Right atrium auricular region (tissue), 2 donors: Measurements from ENCODE around the gene TENM3. TPM values are rescaled to one million over a fixed set of nuclear protein-coding genes. Genes with fewer than 3 reads are reported as not detected.
"Not testable (repeated sequence)": the region's sequence is repeated elsewhere in the genome, so short reads cannot be mapped to it uniquely, and the experiment has no call there.

Source experiments
- DNase-seq: peaks from one replicate; pipeline ENCODE4 v3.0.0-alpha.2; 2019; ENCODE audit warnings: low spot score
- H3K27ac ChIP-seq, 2 donors: fragments of 200-600 bp; sonication (generic); 1 replicate in 1 of 2; 2 replicates in 1 of 2; pipeline ENCODE4 v1.5.1; 2016 to 2019
- H3K27me3 ChIP-seq, 2 donors: fragments of 200-600 bp; sonication (generic); one replicate each; pipeline versions ENCODE4 v1.5.1 to v1.6.0; 2017 to 2019
- H3K36me3 ChIP-seq: fragments of 200-600 bp; sonication (generic); one replicate; pipeline ENCODE4 v1.5.1; 2016
- H3K4me1 ChIP-seq, 2 donors: fragments of 200-600 bp; sonication (generic); one replicate each; pipeline versions ENCODE4 v1.5.1 to v1.6.0; 2017 to 2019
- H3K4me3 ChIP-seq, 2 donors: fragments of 200-600 bp; sonication (generic); 1 replicate in 1 of 2; 2 replicates in 1 of 2; pipeline ENCODE4 v1.5.1; 2017 to 2019; ENCODE audit warnings: mild to moderate bottlenecking in 1 of 2, moderate library complexity in 1 of 2
- H3K9me3 ChIP-seq, 2 donors: fragments of 200-600 bp; sonication (generic); one replicate each; pipeline ENCODE4 v1.5.1; 2019
- total RNA-seq, 2 donors: library from RNA; depleted of rRNA; stranded (reverse); fragments of >200 nt; gene quantifications; one replicate each; pipeline ENCODE4 v1.1.0, GENCODE V29; 2016
- TF ChIP-seq, protein P1 (sequence below), 2 donors: fragments of 200-600 bp; sonication (generic); IDR thresholded peaks; one replicate each; pipeline ENCODE4 v1.5.1; 2019; ENCODE audit warnings: antibody characterized with exemption in 2 of 2

Gene TENM3
- total RNA-seq, 2 donors from 2014 or later, result 10.7 to 15.9 TPM

DNA sequence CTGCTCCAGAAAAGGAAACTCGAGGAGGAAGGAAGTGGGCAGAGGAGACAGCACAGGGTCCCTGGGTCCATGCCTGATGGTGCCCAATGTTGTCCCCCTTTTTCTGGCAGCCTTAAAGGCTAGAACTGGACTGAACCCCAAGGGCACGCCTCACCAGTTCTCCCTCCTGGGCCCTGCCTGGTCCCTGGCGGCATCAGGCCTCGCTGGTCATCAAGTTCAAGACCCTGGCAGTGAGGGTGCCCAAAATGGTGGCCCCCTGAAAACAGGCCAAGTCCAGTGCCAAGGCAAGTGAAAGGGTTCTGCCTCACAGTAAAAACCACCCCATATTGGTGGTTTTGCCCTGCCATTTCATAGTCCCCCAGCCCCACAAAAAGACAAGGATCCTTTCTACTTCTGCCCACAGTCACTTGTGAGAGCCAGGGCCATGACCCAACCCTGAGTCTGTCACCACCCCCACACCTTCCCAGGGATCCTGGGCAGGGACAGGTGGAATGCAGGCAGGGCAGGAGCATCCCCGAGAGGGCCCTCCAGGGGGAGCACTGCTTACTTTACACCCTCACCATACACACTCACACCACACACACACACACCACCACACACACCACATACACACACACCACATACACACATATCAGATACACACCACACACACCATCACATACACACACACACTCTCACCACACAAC is 566.4 kb downstream of the TENM3 start:
- no peak for DNase-seq
- Histone ChIP-seq H3K27me3 (no peaks in the 10 kb centered on the region), H3K4me1 (peaks cover 0 to 7% of the 10 kb centered on the region in 2 donors), H3K36me3 (no peaks in the 10 kb centered on the region), H3K27ac (no peak overlapping the region), H3K4me3 (no peak overlapping the region), H3K9me3 (no peaks in the 10 kb centered on the region)
- TF ChIP-seq, protein P1, sequence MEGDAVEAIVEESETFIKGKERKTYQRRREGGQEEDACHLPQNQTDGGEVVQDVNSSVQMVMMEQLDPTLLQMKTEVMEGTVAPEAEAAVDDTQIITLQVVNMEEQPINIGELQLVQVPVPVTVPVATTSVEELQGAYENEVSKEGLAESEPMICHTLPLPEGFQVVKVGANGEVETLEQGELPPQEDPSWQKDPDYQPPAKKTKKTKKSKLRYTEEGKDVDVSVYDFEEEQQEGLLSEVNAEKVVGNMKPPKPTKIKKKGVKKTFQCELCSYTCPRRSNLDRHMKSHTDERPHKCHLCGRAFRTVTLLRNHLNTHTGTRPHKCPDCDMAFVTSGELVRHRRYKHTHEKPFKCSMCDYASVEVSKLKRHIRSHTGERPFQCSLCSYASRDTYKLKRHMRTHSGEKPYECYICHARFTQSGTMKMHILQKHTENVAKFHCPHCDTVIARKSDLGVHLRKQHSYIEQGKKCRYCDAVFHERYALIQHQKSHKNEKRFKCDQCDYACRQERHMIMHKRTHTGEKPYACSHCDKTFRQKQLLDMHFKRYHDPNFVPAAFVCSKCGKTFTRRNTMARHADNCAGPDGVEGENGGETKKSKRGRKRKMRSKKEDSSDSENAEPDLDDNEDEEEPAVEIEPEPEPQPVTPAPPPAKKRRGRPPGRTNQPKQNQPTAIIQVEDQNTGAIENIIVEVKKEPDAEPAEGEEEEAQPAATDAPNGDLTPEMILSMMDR (IDR thresholded peaks at IDR 0.05), result no peak

DNA sequence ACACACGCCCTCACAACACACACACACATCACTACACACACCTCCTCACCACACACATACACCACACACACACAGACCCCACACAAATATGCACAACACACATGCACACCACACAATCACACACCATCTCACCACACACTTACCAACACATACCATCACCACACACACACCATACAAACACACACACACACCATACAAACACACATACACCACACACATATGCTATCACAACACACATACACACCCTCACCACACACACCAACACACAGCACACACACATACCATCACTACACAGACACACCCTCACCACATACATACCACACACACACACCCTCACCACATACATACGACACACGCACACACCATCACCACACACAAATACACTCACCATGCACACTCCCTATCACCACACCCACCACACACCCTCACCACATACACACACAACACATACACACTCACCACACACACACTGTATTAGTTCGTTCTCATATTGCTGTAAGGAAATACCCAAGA is 567.0 kb downstream of the TENM3 start:
- Histone ChIP-seq H3K27me3 (no peaks in the 10 kb centered on the region), H3K4me3 (no peak overlapping the region), H3K36me3 (no peaks in the 10 kb centered on the region), H3K27ac (no peak overlapping the region), H3K9me3 (no peaks in the 10 kb centered on the region), H3K4me1 (peaks cover 0 to 7% of the 10 kb centered on the region in 2 donors)
- DNase-seq, result no peak
- TF ChIP-seq, protein P1 (IDR thresholded peaks at IDR 0.05), result no peak

DNA sequence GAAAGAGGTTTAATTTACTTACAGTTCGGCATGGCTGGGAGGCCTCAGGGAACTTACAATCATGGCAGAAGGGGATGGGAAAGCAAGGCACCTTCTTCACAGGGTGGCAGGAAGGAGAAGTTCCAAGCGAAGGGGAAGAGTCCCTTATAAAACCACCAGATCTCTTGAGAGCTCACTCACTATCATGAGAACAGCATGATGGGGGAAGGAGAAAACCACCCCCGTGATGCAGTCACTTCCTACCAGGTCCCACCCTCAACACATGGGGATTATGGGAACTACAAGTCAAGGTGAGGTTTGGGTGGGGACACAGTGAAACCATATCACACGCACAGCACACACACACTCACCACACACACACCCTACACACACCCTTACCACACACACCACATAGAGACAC is 569.7 kb downstream of the TENM3 start:
- TF ChIP-seq, protein P1 (IDR thresholded peaks at IDR 0.05), result no peak
- H3K27me3 ChIP-seq, result no peaks in the 10 kb centered on the region
- no peaks in the 10 kb centered on the region for H3K4me1 ChIP-seq
- H3K9me3 ChIP-seq, result no peaks in the 10 kb centered on the region
- no peak overlapping the region for H3K4me3 ChIP-seq
- no peak overlapping the region for H3K27ac ChIP-seq
- H3K36me3 ChIP-seq, result no peaks in the 10 kb centered on the region
- no peak for DNase-seq

DNA sequence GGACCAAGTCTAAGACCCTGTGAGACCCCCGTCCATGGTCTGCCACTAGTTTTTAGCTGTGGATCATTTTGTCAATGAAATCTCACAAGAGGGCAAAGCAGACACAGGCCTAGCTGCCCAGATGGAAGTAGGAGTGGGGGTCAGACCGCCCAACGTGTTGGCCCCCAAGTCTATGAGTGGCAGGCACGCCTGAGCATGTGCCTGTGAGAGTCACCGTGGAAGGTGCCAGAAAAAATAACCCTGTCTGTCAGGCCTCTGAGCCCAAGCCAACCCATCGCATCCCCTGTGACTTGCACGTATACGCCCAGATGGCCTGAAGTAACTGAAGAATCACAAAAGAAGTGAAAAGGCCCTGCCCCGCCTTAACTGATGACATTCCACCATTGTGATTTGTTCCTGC is 570.9 kb downstream of the TENM3 start:
- not testable (repeated sequence) for H3K27me3 ChIP-seq, H3K27ac ChIP-seq, H3K4me3 ChIP-seq, H3K36me3 ChIP-seq, H3K9me3 ChIP-seq, H3K4me1 ChIP-seq, DNase-seq

DNA sequence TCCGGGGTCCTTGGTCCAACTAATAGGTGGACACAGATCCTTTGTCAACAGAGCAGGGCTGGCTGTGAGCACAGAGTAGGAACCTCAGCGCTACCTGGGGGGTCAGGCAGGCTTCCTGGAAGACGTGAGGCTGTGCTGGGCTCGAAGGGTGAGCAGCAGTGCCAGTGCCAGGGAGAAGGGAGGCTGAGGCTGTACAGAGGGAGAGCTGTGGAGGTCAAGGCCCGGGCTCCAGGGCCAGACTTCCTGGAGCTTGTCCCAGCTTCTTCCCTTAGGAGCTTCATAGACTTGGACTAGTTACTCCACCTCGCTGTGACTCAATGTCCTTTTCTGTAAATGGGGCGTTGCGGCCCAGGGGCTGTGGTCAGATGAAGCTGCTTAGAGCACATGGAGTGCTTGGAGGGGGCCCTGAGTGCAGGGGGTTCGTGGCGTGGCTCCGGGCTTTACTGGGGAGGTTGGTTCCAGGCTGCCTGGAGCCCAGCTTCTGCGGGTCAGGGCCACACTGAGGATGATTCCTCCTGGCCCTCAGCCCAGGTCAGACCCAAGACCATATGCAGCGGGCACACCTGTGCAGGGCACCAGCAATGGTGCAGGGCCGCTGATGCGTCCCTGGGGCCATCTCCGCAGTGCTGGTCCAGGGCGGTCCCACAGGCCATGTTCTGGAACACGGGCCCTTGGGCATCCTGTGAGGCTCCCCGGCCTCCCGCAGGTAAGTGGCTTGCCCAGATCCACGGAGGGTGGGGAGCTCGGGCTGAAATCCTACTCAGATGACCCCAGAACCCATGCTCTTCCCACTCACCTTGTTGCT is 575.9 kb downstream of the TENM3 start:
- Histone ChIP-seq H3K27ac (no peak overlapping the region), H3K4me1 (no peaks in the 10 kb centered on the region), H3K36me3 (no peaks in the 10 kb centered on the region), H3K9me3 (no peaks in the 10 kb centered on the region), H3K4me3 (no peak overlapping the region), H3K27me3 (no peaks in the 10 kb centered on the region)
- DNase-seq, result no peak
- TF ChIP-seq, protein P1 (IDR thresholded peaks at IDR 0.05), result no peak

DNA sequence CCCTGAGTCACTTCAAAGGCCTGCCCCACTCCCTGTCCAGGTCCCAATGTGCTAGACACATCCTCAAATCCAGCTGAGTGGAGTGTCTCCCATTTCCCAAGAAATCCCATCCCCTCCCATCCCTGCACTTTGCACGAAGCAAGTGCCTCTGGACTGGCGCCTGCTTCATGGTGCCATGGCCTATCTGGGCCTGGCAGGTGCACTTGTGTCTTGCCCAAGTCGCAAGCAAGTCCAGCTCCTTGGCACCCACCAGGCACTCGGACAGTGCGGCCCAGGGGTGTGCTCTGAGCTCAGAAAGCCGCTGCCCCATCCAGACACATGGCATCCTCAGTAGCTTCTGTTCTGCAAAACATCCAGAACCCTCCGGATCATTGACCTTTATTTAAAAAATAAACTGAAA is 576.5 kb downstream of the TENM3 start:
- H3K27me3 ChIP-seq, result no peaks in the 10 kb centered on the region
- no peak overlapping the region for H3K27ac ChIP-seq
- no peaks in the 10 kb centered on the region for H3K36me3 ChIP-seq
- TF ChIP-seq, protein P1 (IDR thresholded peaks at IDR 0.05), result no peak
- H3K9me3 ChIP-seq, result no peaks in the 10 kb centered on the region
- H3K4me1 ChIP-seq, result no peaks in the 10 kb centered on the region
- no peak overlapping the region for H3K4me3 ChIP-seq
- no peak for DNase-seq
